Hepatocyte (in vitro differentiated cells): ENCODE measurements around the gene UBA6. TPM values are rescaled to one million over a fixed set of nuclear protein-coding genes. Genes with fewer than 3 reads are reported as not detected.

Experiments used
- DNase-seq: peaks from one replicate; pipeline ENCODE4 v3.0.0-alpha.2; 2016; ENCODE audit warnings: low spot score
- H2AFZ ChIP-seq: fragments of 200-600 bp; sonication (generic); 2 replicates; pipeline ENCODE4 v1.6.0; 2016; ENCODE audit warnings: antibody characterized with exemption, mild to moderate bottlenecking
- H3K27ac ChIP-seq: fragments of 200-600 bp; sonication (generic); 2 replicates; pipeline ENCODE4 v1.5.1; 2016; ENCODE audit warnings: mild to moderate bottlenecking
- H3K27me3 ChIP-seq: fragments of 200-600 bp; sonication (generic); 2 replicates; pipeline ENCODE4 v1.6.1; 2016
- H3K36me3 ChIP-seq: fragments of 200-600 bp; sonication (generic); replicated peaks from 2 replicates; pipeline ENCODE4 v1.5.1; 2016; ENCODE audit warnings: low read depth; ENCODE audit not compliant: insufficient read depth
- H3K4me1 ChIP-seq: fragments of 200-600 bp; sonication (generic); 2 replicates; pipeline ENCODE4 v1.5.1; 2016; ENCODE audit warnings: mild to moderate bottlenecking, moderate library complexity; ENCODE audit not compliant: insufficient read depth
- H3K4me2 ChIP-seq: fragments of 200-600 bp; sonication (generic); 2 replicates; pipeline ENCODE4 v1.6.0; 2016
- H3K4me3 ChIP-seq: fragments of 200-600 bp; sonication (generic); 2 replicates; pipeline ENCODE4 v1.5.1; 2016; ENCODE audit warnings: mild to moderate bottlenecking
- H3K79me2 ChIP-seq: fragments of 200-600 bp; sonication (generic); 2 replicates; pipeline ENCODE4 v1.6.0; 2017; ENCODE audit warnings: mild to moderate bottlenecking
- H3K9me2 ChIP-seq: fragments of 200-600 bp; sonication (generic); replicated peaks from 2 replicates; pipeline ENCODE4 v1.6.0; 2017; ENCODE audit warnings: mild to moderate bottlenecking; ENCODE audit not compliant: insufficient read depth
- H3K9me3 ChIP-seq: fragments of 200-600 bp; sonication (generic); 2 replicates; pipeline ENCODE4 v1.5.1; 2016; ENCODE audit warnings: low read depth, mild to moderate bottlenecking
- H4K20me1 ChIP-seq: fragments of 200-600 bp; sonication (generic); 2 replicates; pipeline ENCODE4 v1.6.0; 2016; ENCODE audit warnings: mild to moderate bottlenecking; ENCODE audit not compliant: insufficient read depth, poor library complexity, severe bottlenecking
- EZH2 ChIP-seq: fragments of 200-600 bp; sonication (generic); IDR thresholded peaks from 2 replicates; pipeline ENCODE4 v1.6.1; 2016; ENCODE audit warnings: antibody characterized with exemption, mild to moderate bottlenecking, borderline replicate concordance
- EZH2phosphoT487 ChIP-seq: fragments of 200-600 bp; sonication (generic); IDR thresholded peaks from one replicate; pipeline ENCODE4 v1.6.1; 2018; ENCODE audit warnings: antibody characterized with exemption, mild to moderate bottlenecking, low read depth, moderate library complexity; ENCODE audit not compliant: unreplicated experiment, severe bottlenecking
- WGBS: methylation state at CpG from one replicate; pipeline ENCODE4 v1.1.6; 2016; ENCODE audit warnings: low lambda C conversion rate; ENCODE audit errors: missing lambda C conversion rate; 5-methylcytosine and 5-hydroxymethylcytosine counted together
- polyA plus RNA-seq: library from polyadenylated mRNA; unstranded; fragments of >200 nt; fragmentation: Nextera tagmentation; extraction: Ambion mirVana; gene quantifications from 2 replicates; pipeline ENCODE4 v1.2.1, GENCODE V29; 2016
- total RNA-seq: library from RNA; depleted of rRNA; stranded (reverse); fragments of >200 nt; gene quantifications from 2 replicates; pipeline ENCODE4 v1.2.3, GENCODE V29; 2014
- TF ChIP-seq, protein P1 (sequence below): fragments of 200-600 bp; sonication (generic); IDR thresholded peaks from 2 replicates; pipeline ENCODE4 v1.5.1; 2016; ENCODE audit warnings: antibody characterized with exemption, mild to moderate bottlenecking; ENCODE audit not compliant: poor library complexity

The UBA6 gene
- total and polyA plus RNA-seq, 2 experiments from 2014 or later, result 15.8 to 123 TPM

- Histone ChIP-seq H3K36me3 (no peaks in the 10 kb centered on the region), H2AFZ (no peak overlapping the region), H3K4me2 (no peak overlapping the region), H3K4me3 (no peak overlapping the region), H3K4me1 (no peaks in the 10 kb centered on the region), H3K9me2 (no peaks in the 10 kb centered on the region), H3K27me3 (no peaks in the 10 kb centered on the region), H4K20me1 (no peaks in the 10 kb centered on the region), H3K79me2 (no peaks in the 10 kb centered on the region), H3K9me3 (no peaks in the 10 kb centered on the region), H3K27ac (no peak overlapping the region)
- 93% methylated on average over 4 of the region's 4 CpGs for WGBS
- TF ChIP-seq EZH2 (no peak), EZH2phosphoT487 (no peak)
- TF ChIP-seq, protein P1, sequence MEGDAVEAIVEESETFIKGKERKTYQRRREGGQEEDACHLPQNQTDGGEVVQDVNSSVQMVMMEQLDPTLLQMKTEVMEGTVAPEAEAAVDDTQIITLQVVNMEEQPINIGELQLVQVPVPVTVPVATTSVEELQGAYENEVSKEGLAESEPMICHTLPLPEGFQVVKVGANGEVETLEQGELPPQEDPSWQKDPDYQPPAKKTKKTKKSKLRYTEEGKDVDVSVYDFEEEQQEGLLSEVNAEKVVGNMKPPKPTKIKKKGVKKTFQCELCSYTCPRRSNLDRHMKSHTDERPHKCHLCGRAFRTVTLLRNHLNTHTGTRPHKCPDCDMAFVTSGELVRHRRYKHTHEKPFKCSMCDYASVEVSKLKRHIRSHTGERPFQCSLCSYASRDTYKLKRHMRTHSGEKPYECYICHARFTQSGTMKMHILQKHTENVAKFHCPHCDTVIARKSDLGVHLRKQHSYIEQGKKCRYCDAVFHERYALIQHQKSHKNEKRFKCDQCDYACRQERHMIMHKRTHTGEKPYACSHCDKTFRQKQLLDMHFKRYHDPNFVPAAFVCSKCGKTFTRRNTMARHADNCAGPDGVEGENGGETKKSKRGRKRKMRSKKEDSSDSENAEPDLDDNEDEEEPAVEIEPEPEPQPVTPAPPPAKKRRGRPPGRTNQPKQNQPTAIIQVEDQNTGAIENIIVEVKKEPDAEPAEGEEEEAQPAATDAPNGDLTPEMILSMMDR, result no peak
- DNase-seq, result no peak
Measured at GRCh38 chr4:67725981-67726380, 25.0 kb upstream of the UBA6 start.

DNA sequence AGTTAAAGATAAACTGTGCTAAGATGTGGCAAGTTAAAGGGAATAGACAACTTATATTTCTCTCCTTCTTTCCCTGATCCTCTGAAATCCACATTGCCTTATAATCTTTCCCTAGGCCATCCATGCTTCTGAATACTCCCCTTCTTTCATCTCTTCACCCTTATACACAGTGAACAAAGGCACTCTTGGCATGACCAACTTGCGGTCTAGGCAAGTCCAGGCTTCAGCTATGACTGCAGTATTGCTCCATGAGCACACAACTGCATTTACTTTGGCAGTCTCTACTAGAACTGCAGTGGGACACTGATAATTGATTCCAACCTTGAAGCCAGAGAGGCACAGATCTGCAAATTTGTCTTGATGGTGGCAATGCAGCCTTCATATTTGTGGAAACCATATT is 24.2 kb upstream of the UBA6 start:
- Histone ChIP-seq H4K20me1 (no peaks in the 10 kb centered on the region), H3K36me3 (no peaks in the 10 kb centered on the region), H3K27me3 (no peaks in the 10 kb centered on the region), H3K4me3 (no peak overlapping the region), H2AFZ (no peak overlapping the region), H3K27ac (no peak overlapping the region), H3K9me3 (no peaks in the 10 kb centered on the region), H3K4me1 (no peaks in the 10 kb centered on the region), H3K4me2 (no peak overlapping the region), H3K9me2 (no peaks in the 10 kb centered on the region), H3K79me2 (no peaks in the 10 kb centered on the region)
- no peak for DNase-seq
- 95% methylated on average over 1 of the region's 1 CpG for WGBS
- TF ChIP-seq, protein P1, result no peak
- TF ChIP-seq EZH2phosphoT487 (no peak), EZH2 (no peak)

- Histone ChIP-seq H3K9me3 (no peaks in the 10 kb centered on the region), H3K36me3 (no peaks in the 10 kb centered on the region), H3K27ac (no peak overlapping the region), H3K9me2 (no peaks in the 10 kb centered on the region), H2AFZ (no peak overlapping the region), H4K20me1 (no peaks in the 10 kb centered on the region), H3K79me2 (no peaks in the 10 kb centered on the region), H3K27me3 (no peaks in the 10 kb centered on the region), H3K4me2 (no peak overlapping the region), H3K4me3 (no peak overlapping the region), H3K4me1 (no peaks in the 10 kb centered on the region)
- 90% methylated on average over 10 of the region's 10 CpGs for WGBS
- no peak for TF ChIP-seq EZH2
- no peak for TF ChIP-seq EZH2phosphoT487
- TF ChIP-seq, protein P1, result no peak
- DNase-seq, result no peak
Measured at GRCh38 chr4:67723949-67724348, 23.0 kb upstream of the UBA6 start.

DNA sequence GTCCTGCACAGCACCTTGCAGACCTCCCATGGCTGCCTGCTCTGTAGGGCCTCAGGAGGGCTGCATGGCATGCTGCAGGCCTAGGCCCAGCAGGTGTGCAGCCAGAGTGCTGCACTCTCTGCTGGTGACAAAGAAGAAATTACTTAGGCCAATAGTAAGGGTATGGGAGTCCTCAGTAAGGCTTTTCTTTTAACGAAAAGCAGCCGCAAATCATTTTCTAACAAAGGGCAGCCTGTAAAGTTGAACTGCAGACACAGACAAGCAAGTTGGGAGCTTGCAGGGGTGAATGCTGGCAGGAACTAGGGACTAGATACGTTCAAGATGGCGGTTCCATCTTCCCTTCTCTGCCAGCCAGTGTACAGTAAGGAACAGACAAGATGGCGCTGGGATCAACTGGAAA is 22.4 kb upstream of the UBA6 start:
- Histone ChIP-seq H3K27ac (no peak overlapping the region), H4K20me1 (no peaks in the 10 kb centered on the region), H3K36me3 (no peaks in the 10 kb centered on the region), H3K79me2 (no peaks in the 10 kb centered on the region), H3K9me2 (no peaks in the 10 kb centered on the region), H3K27me3 (no peaks in the 10 kb centered on the region), H2AFZ (no peak overlapping the region), H3K4me3 (no peak overlapping the region), H3K4me2 (no peak overlapping the region), H3K9me3 (no peaks in the 10 kb centered on the region), H3K4me1 (no peaks in the 10 kb centered on the region)
- TF ChIP-seq, protein P1, result no peak
- no peak for TF ChIP-seq EZH2phosphoT487
- no peak for TF ChIP-seq EZH2
- DNase-seq, result no peak
- 96% methylated on average over 5 of the region's 5 CpGs for WGBS
